OCI-LY3 (cell line): ENCODE data around the gene TPK1.

Experiments
- H2AFZ ChIP-seq: fragments of 200-600, 300-600 bp; shearing (Covaris generic); 2 replicates; pipeline ENCODE4 v1.6.0; 2014; ENCODE audit warnings: antibody characterized with exemption, low read depth, low read length
- H3K27ac ChIP-seq: fragments of 200-600, 300-600 bp; sonication (generic); 2 replicates; pipeline ENCODE4 v1.5.1; 2014; ENCODE audit warnings: mild to moderate bottlenecking, low read length, moderate library complexity, mixed read lengths
- H3K27me3 ChIP-seq: fragments of 200-600, 300-600 bp; sonication (generic); 2 replicates; pipeline ENCODE4 v1.6.1; 2014; ENCODE audit warnings: low read depth, low read length, mixed read lengths
- H3K36me3 ChIP-seq: fragments of 200-600, 300-600 bp; sonication (generic); replicated peaks from 2 replicates; pipeline ENCODE3; 2014; ENCODE audit warnings: low read depth, low read length, mixed read lengths
- H3K4me1 ChIP-seq: fragments of 300-600, 200-600 bp; sonication (generic); 2 replicates; pipeline ENCODE4 v1.6.1; 2014; ENCODE audit warnings: low read length, mixed read lengths
- H3K4me2 ChIP-seq: fragments of 200-600, 300-600 bp; sonication (generic); 2 replicates; pipeline ENCODE4 v1.6.1; 2014; ENCODE audit warnings: low read length, mixed read lengths
- H3K4me3 ChIP-seq: fragments of 300-600, 200-600 bp; sonication (generic); 2 replicates; pipeline ENCODE4 v1.5.1; 2014; ENCODE audit warnings: antibody characterized with exemption, mild to moderate bottlenecking, low read length, moderate library complexity
- H3K79me2 ChIP-seq: fragments of 300-600, 200-600 bp; shearing (Covaris generic); 2 replicates; pipeline ENCODE4 v1.6.1; 2014; ENCODE audit warnings: mild to moderate bottlenecking, low read length, mixed read lengths
- H3K9ac ChIP-seq: fragments of 300-600, 200-600 bp; shearing (Covaris generic); 2 replicates; pipeline ENCODE4 v1.6.0; 2014; ENCODE audit warnings: mild to moderate bottlenecking, low read length, moderate library complexity
- H3K9me3 ChIP-seq: fragments of 200-600, 300-600 bp; shearing (Covaris generic); 2 replicates; pipeline ENCODE4 v1.6.1; 2014; ENCODE audit warnings: low read length, mixed read lengths; ENCODE audit not compliant: insufficient read depth
- H4K20me1 ChIP-seq: fragments of 200-600, 300-600 bp; sonication (generic); 2 replicates; pipeline ENCODE4 v1.6.1; 2016; ENCODE audit warnings: low read length, mixed read lengths; ENCODE audit not compliant: insufficient read depth
- CTCF ChIP-seq: fragments of 200-600, 300-600 bp; sonication (generic); IDR thresholded peaks from 2 replicates; pipeline ENCODE4 v1.5.1; 2014; ENCODE audit warnings: antibody characterized with exemption, low read length, low read depth
- EZH2phosphoT487 ChIP-seq: fragments of 200-600 bp; shearing (Covaris generic); IDR thresholded peaks from 2 replicates; pipeline ENCODE4 v1.6.1; 2018; ENCODE audit warnings: antibody characterized with exemption, mixed run types, low read depth

TPK1 gene

DNA sequence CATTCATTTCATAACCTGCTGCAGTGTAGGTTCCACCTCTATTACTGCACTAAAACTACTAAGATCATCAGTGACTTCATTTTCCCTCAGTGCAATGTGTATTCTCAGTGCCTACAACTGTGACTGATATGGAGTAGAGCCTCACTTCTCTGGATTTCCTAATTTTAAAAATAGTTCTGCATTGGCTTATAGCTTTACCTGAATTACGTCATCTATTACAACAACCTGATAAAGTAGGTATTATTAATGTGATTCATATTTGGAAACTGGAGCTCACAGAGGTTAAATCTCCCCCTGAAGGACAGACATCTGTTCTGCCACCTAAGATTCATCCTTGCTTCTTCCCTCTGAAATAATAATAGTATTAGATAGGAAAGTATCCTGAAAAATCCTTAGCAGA, 361.5 kb downstream of the TPK1 start:
- H3K4me1 ChIP-seq, result peaks cover 28% of the 10 kb centered on the region
- no peaks in the 10 kb centered on the region for H3K27me3 ChIP-seq
- H4K20me1 ChIP-seq, result no peaks in the 10 kb centered on the region
- H3K79me2 ChIP-seq, result no peaks in the 10 kb centered on the region
- H2AFZ ChIP-seq, result no peak overlapping the region
- no peaks in the 10 kb centered on the region for H3K36me3 ChIP-seq
- no peaks in the 10 kb centered on the region for H3K9me3 ChIP-seq
- H3K4me3 ChIP-seq, result no peak overlapping the region
- H3K27ac ChIP-seq, result no peak overlapping the region
- no peak for TF ChIP-seq EZH2phosphoT487
- no peak for TF ChIP-seq CTCF
- H3K9ac ChIP-seq, result no peak overlapping the region
- H3K4me2 ChIP-seq, result no peak overlapping the region

GRCh38 chr7:144473908-144474307, 361.9 kb downstream of the TPK1 start:
- Histone ChIP-seq H3K27me3 (no peaks in the 10 kb centered on the region), H3K9ac (no peak overlapping the region), H3K79me2 (no peaks in the 10 kb centered on the region), H2AFZ (no peak overlapping the region), H3K4me2 (no peak overlapping the region), H3K27ac (no peak overlapping the region), H4K20me1 (no peaks in the 10 kb centered on the region), H3K4me3 (no peak overlapping the region), H3K4me1 (peaks cover 28% of the 10 kb centered on the region), H3K36me3 (no peaks in the 10 kb centered on the region), H3K9me3 (no peaks in the 10 kb centered on the region)
- no peak for TF ChIP-seq CTCF
- TF ChIP-seq EZH2phosphoT487, result no peak

GRCh38 chr7:144470078-144470477, 365.8 kb downstream of the TPK1 start:
- Histone ChIP-seq H3K4me3 (no peak overlapping the region), H3K4me1 (peaks cover 26% of the 10 kb centered on the region), H3K9ac (no peak overlapping the region), H3K36me3 (no peaks in the 10 kb centered on the region), H2AFZ (no peak overlapping the region), H3K27ac (no peak overlapping the region), H3K4me2 (no peak overlapping the region), H3K27me3 (no peaks in the 10 kb centered on the region), H3K9me3 (no peaks in the 10 kb centered on the region), H4K20me1 (no peaks in the 10 kb centered on the region), H3K79me2 (no peaks in the 10 kb centered on the region)
- no peak for TF ChIP-seq CTCF
- TF ChIP-seq EZH2phosphoT487, result no peak

GRCh38 chr7:144468990-144469732, 366.7 kb downstream of the TPK1 start:
- H3K79me2 ChIP-seq, result no peaks in the 10 kb centered on the region
- no peak overlapping the region for H3K27ac ChIP-seq
- no peak overlapping the region for H3K9ac ChIP-seq
- no peaks in the 10 kb centered on the region for H3K36me3 ChIP-seq
- no peak for TF ChIP-seq EZH2phosphoT487
- no peak for TF ChIP-seq CTCF
- no peaks in the 10 kb centered on the region for H4K20me1 ChIP-seq
- H3K4me2 ChIP-seq, result no peak overlapping the region
- H2AFZ ChIP-seq, result no peak overlapping the region
- H3K4me3 ChIP-seq, result no peak overlapping the region
- peaks cover 17% of the 10 kb centered on the region; the same call in 1 of the 2 replicates for H3K4me1 ChIP-seq
- H3K27me3 ChIP-seq, result no peaks in the 10 kb centered on the region
- H3K9me3 ChIP-seq, result no peaks in the 10 kb centered on the region
